GM10266 (cell line): ENCODE measurements around the gene PRMT7.

Experiments
- DNase-seq: peaks from one replicate; pipeline ENCODE4 v3.0.0; 2012; ENCODE audit errors: extremely low spot score
- TF ChIP-seq, protein P1 (sequence below): IDR thresholded peaks from 2 replicates; pipeline ENCODE4 v1.5.1; 2012; ENCODE audit warnings: mild to moderate bottlenecking, low read depth; ENCODE audit not compliant: control insufficient read depth, insufficient read depth; ENCODE audit errors: missing control alignments

PRMT7 gene

DNA sequence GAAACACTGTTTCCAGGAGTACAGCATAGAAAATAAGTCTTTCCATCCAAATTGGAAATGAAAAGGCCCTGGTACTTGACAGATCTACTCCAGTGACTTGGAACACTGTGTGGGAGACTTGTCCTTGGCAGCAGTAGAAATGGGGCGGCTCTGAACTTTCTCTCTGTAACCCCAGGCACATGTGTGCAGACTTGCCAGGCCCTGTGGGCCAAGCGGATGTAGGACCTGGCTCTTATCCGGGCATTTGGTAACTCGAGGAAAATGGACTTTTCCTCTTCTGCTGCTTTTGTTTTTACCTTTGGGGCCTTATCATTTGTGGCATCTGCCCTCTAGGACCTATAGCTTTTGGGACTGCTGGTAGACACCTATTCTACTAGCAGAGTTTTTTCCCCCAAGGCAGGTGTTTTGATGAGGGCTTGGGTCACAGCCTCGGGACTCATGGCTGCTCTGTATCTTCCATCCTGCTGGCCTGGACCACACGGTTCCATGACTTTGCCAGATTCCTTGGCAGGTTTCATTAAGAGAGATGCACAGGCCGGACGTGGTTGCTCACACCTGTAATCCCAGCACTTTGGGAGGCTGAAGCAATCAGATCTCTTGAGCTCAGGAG lies 94.0 kb downstream of the PRMT7 start:
- TF ChIP-seq, protein P1, sequence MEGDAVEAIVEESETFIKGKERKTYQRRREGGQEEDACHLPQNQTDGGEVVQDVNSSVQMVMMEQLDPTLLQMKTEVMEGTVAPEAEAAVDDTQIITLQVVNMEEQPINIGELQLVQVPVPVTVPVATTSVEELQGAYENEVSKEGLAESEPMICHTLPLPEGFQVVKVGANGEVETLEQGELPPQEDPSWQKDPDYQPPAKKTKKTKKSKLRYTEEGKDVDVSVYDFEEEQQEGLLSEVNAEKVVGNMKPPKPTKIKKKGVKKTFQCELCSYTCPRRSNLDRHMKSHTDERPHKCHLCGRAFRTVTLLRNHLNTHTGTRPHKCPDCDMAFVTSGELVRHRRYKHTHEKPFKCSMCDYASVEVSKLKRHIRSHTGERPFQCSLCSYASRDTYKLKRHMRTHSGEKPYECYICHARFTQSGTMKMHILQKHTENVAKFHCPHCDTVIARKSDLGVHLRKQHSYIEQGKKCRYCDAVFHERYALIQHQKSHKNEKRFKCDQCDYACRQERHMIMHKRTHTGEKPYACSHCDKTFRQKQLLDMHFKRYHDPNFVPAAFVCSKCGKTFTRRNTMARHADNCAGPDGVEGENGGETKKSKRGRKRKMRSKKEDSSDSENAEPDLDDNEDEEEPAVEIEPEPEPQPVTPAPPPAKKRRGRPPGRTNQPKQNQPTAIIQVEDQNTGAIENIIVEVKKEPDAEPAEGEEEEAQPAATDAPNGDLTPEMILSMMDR = no peak
- DNase-seq = no peak

DNA sequence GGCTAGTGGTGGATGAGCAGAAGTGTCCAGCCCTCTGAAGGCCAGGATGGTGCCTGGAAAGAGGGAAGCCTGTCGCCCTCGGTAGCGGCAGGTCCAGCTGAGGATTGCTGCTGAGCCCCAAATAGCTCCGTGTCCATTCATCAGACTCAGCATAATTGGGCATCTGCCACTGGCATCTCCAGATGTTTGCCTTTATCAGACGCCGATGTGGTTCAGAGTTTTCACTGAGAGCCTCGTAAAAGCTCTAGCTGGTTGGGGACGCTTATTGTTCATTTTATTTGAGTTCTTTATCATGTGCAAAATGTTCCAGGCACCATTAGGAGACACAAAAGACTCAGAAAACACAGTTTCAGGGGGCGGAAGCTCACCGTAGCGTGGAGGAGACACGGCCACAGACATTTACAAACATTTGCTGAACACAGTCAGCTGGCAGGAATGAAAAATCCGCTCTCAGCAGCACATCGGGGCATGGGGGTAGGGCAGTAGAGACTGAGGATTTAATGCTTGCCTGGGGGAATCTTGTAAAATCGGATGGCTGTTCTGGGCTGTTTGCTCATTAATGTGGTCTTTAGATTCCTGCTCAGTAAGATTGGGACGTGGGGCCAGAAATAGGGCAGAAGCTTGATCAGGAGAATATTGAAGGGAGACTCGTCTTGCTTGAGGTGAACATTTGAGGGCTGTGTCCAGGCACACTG lies 95.8 kb downstream of the PRMT7 start:
- no peak for DNase-seq

More for the DNA sequence above, 95.8 kb downstream of the PRMT7 start:
- TF ChIP-seq, protein P1 = no peak
